ENCODE data around the gene ZNF853. TPM values are rescaled to one million over a fixed set of nuclear protein-coding genes. Genes with fewer than 3 reads are reported as not detected.
"Not testable (repeated sequence)": the region's sequence is repeated elsewhere in the genome, so short reads cannot be mapped to it uniquely, and the experiment has no call there.

ZNF853 gene
- total and polyA plus RNA-seq, 10 of the 15 experiments (the other 5 are each of a cell fraction or from before 2014, with no cell fraction given), result 0.04 to 0.26 (median 0.05) TPM; not detected in 4

DNA sequence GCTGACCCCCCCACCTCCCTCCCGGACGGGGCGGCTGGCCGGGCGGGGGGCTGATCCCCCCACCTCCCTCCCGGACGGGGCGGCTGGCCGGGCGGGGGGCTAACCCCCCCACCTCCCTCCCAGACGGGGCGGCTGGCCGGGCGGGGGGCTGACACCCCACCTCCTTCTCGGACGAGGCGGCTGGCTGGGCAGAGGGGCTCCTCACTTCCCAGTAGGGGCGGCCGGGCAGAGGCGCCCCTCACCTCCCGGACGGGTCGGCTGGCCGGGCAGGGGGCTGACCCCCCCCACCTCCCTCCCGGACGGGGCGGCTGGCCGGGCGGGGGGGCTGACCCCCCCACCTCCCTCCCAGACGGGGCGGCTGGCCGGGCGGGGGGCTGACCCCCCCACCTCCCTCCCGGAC, 55.4 kb downstream of the ZNF853 start:
- ATAC-seq; POLR2A ChIA-PET; H3K4me2 ChIP-seq (ENCODE audit: control insufficient read depth, insufficient read depth); H3K9ac ChIP-seq (ENCODE audit: control insufficient read depth, insufficient read depth, low read length); H3K36me3 ChIP-seq (ENCODE audit: control insufficient read depth in 2 of 2, insufficient read depth in 2 of 2, low read length in 1 of 2); H3K4me3 ChIP-seq; CTCF ChIA-PET; H3K27me3 ChIP-seq (replicated peaks in 1 of 2; ENCODE audit: control insufficient read depth in 2 of 2, insufficient read depth in 2 of 2, low read length in 1 of 2); intact Hi-C loops (cut with micrococcal nuclease; ENCODE audit: unreplicated experiment); BruUV-seq (replicated peaks); RAD21 ChIA-PET (ENCODE audit: unreplicated experiment); FAIRE-seq; in situ Hi-C loops (cut with MboI); H3K4me1 ChIP-seq (ENCODE audit: control insufficient read depth, insufficient read depth, low read length); H3K27ac ChIP-seq (ENCODE audit: control insufficient read depth, insufficient read depth); DNase-seq (ENCODE audit: low read depth, low spot score); SMC1A ChIA-PET (ENCODE audit: uncharacterized antibody, unreplicated experiment); H2AFZ ChIP-seq (ENCODE audit: control insufficient read depth, low read depth, low read length); H3K79me2 ChIP-seq (ENCODE audit: control insufficient read depth, insufficient read depth, low read length); H4K20me1 ChIP-seq (ENCODE audit: control insufficient read depth, insufficient read depth): not testable (repeated sequence)
- WGBS (ENCODE audit: insufficient coverage, insufficient replicate concordance, low lambda C conversion rate, missing lambda C conversion rate), result no CpG with 5 or more reads among the region's 34 CpGs
- peaks cover 19% of the 10 kb centered on the region; the same call in 2 of the 3 replicates for H3K9me3 ChIP-seq (replicated peaks; ENCODE audit: control insufficient read depth, insufficient read depth, low read length)

Other genes with a start within 250 kb of the ZNF853 start
Only the 7 nearest of the 10 such genes appear.
- 67.1 and 81.3 TPM in 2 replicates for gene KDELR2, start 131.5 kb upstream of the ZNF853 start, total RNA-seq (2014; rRNA removed)
- gene KDELR2, start 131.5 kb upstream of the ZNF853 start, total RNA-seq (2014; rRNA removed; fragmentation: Illumina TruSeq; extraction: Trizol), result 37.4 and 41.7 TPM in 2 replicates
- 64.7 and 70.9 TPM in 2 replicates for gene KDELR2, start 131.5 kb upstream of the ZNF853 start, total RNA-seq (2021)
- gene KDELR2, start 131.5 kb upstream of the ZNF853 start, polyA plus RNA-seq (2011; rRNA removed), result 58.8 and 67.5 TPM in 2 replicates
- 40.4 and 54.3 TPM in 2 replicates for gene KDELR2, start 131.5 kb upstream of the ZNF853 start, polyA plus RNA-seq (2014; fragmentation: Illumina TruSeq; extraction: Trizol)
- 10 to 100 TPM; 16.0 to 29.2 TPM for gene KDELR2, start 131.5 kb upstream of the ZNF853 start, polyA plus RNA-seq (2014; fragmentation: Nextera tagmentation; extraction: Ambion mirVana)
- 43.2 and 45.0 TPM in 2 replicates for gene KDELR2, start 131.5 kb upstream of the ZNF853 start, polyA plus RNA-seq (2014; rRNA removed)
- gene KDELR2, start 131.5 kb upstream of the ZNF853 start, polyA plus RNA-seq (2016; fragmentation: Nextera tagmentation; extraction: Ambion mirVana), result 100 to 1,000 TPM; 155 to 187 TPM
- 0.05 TPM in 1 of 2 replicates, not detected in the other for gene GRID2IP, start 64.1 kb upstream of the ZNF853 start, total RNA-seq (2014; rRNA removed)
- gene GRID2IP, start 64.1 kb upstream of the ZNF853 start, total RNA-seq (2014; rRNA removed; fragmentation: Illumina TruSeq; extraction: Trizol), result not detected in 2 replicates
- gene GRID2IP, start 64.1 kb upstream of the ZNF853 start, total RNA-seq (2021), result not detected in 2 replicates
- not detected in 2 replicates for gene GRID2IP, start 64.1 kb upstream of the ZNF853 start, polyA plus RNA-seq (2011; rRNA removed)
- not detected in 2 replicates for gene GRID2IP, start 64.1 kb upstream of the ZNF853 start, polyA plus RNA-seq (2014; fragmentation: Illumina TruSeq; extraction: Trizol)
- gene GRID2IP, start 64.1 kb upstream of the ZNF853 start, polyA plus RNA-seq (2014; fragmentation: Nextera tagmentation; extraction: Ambion mirVana), result not detected
- not detected in 2 replicates for gene GRID2IP, start 64.1 kb upstream of the ZNF853 start, polyA plus RNA-seq (2014; rRNA removed)
- not detected for gene GRID2IP, start 64.1 kb upstream of the ZNF853 start, polyA plus RNA-seq (2016; fragmentation: Nextera tagmentation; extraction: Ambion mirVana)
- 31.1 and 36.0 TPM in 2 replicates for gene ZDHHC4, start 38.2 kb upstream of the ZNF853 start, total RNA-seq (2014; rRNA removed)
- 30.6 and 31.2 TPM in 2 replicates for gene ZDHHC4, start 38.2 kb upstream of the ZNF853 start, total RNA-seq (2014; rRNA removed; fragmentation: Illumina TruSeq; extraction: Trizol)
- 31.8 and 34.0 TPM in 2 replicates for gene ZDHHC4, start 38.2 kb upstream of the ZNF853 start, total RNA-seq (2021)
- 63.2 and 74.3 TPM in 2 replicates for gene ZDHHC4, start 38.2 kb upstream of the ZNF853 start, polyA plus RNA-seq (2011; rRNA removed)
- 25.5 and 35.6 TPM in 2 replicates for gene ZDHHC4, start 38.2 kb upstream of the ZNF853 start, polyA plus RNA-seq (2014; fragmentation: Illumina TruSeq; extraction: Trizol)
- 10 to 100 TPM; 34.5 to 37.9 TPM for gene ZDHHC4, start 38.2 kb upstream of the ZNF853 start, polyA plus RNA-seq (2014; fragmentation: Nextera tagmentation; extraction: Ambion mirVana)
- 31.1 and 35.6 TPM in 2 replicates for gene ZDHHC4, start 38.2 kb upstream of the ZNF853 start, polyA plus RNA-seq (2014; rRNA removed)
- gene ZDHHC4, start 38.2 kb upstream of the ZNF853 start, polyA plus RNA-seq (2016; fragmentation: Nextera tagmentation; extraction: Ambion mirVana), result 10 to 100 TPM; 38.4 to 43.1 TPM
- gene INTS15, start 25.6 kb upstream of the ZNF853 start, total RNA-seq (2014; rRNA removed), result 25.4 and 28.9 TPM in 2 replicates
- 11.2 and 11.4 TPM in 2 replicates for gene INTS15, start 25.6 kb upstream of the ZNF853 start, total RNA-seq (2014; rRNA removed; fragmentation: Illumina TruSeq; extraction: Trizol)
- 25.4 and 28.2 TPM in 2 replicates for gene INTS15, start 25.6 kb upstream of the ZNF853 start, total RNA-seq (2021)
- 13.2 and 18.5 TPM in 2 replicates for gene INTS15, start 25.6 kb upstream of the ZNF853 start, polyA plus RNA-seq (2011; rRNA removed)
- gene INTS15, start 25.6 kb upstream of the ZNF853 start, polyA plus RNA-seq (2014; fragmentation: Illumina TruSeq; extraction: Trizol), result 25.3 and 27.2 TPM in 2 replicates
- gene INTS15, start 25.6 kb upstream of the ZNF853 start, polyA plus RNA-seq (2014; fragmentation: Nextera tagmentation; extraction: Ambion mirVana), result 1 to 10 TPM in 1 of 2 experiments, under 1 TPM in 1; 0.89 to 2.4 TPM
- 26.9 and 28.1 TPM in 2 replicates for gene INTS15, start 25.6 kb upstream of the ZNF853 start, polyA plus RNA-seq (2014; rRNA removed)
- 10 to 100 TPM; 14.9 to 15.1 TPM for gene INTS15, start 25.6 kb upstream of the ZNF853 start, polyA plus RNA-seq (2016; fragmentation: Nextera tagmentation; extraction: Ambion mirVana)
- 10.4 and 12.8 TPM in 2 replicates for gene ZNF316, start 21.7 kb downstream of the ZNF853 start, total RNA-seq (2014; rRNA removed)
- 4.3 and 5.4 TPM in 2 replicates for gene ZNF316, start 21.7 kb downstream of the ZNF853 start, total RNA-seq (2014; rRNA removed; fragmentation: Illumina TruSeq; extraction: Trizol)
- gene ZNF316, start 21.7 kb downstream of the ZNF853 start, total RNA-seq (2021), result 22.7 and 28.9 TPM in 2 replicates
- 12.5 and 13.8 TPM in 2 replicates for gene ZNF316, start 21.7 kb downstream of the ZNF853 start, polyA plus RNA-seq (2011; rRNA removed)
- 6.1 and 9.2 TPM in 2 replicates for gene ZNF316, start 21.7 kb downstream of the ZNF853 start, polyA plus RNA-seq (2014; fragmentation: Illumina TruSeq; extraction: Trizol)
- gene ZNF316, start 21.7 kb downstream of the ZNF853 start, polyA plus RNA-seq (2014; fragmentation: Nextera tagmentation; extraction: Ambion mirVana), result under 1 TPM; 0.03 to 0.26 TPM
- 15.1 and 19.3 TPM in 2 replicates for gene ZNF316, start 21.7 kb downstream of the ZNF853 start, polyA plus RNA-seq (2014; rRNA removed)
- 1 to 10 TPM in 1 of 2 experiments, under 1 TPM in 1; 0.30 to 1.1 TPM for gene ZNF316, start 21.7 kb downstream of the ZNF853 start, polyA plus RNA-seq (2016; fragmentation: Nextera tagmentation; extraction: Ambion mirVana)
- 17.4 and 18.6 TPM in 2 replicates for gene ZNF12, start 91.3 kb downstream of the ZNF853 start, total RNA-seq (2014; rRNA removed)
- gene ZNF12, start 91.3 kb downstream of the ZNF853 start, total RNA-seq (2014; rRNA removed; fragmentation: Illumina TruSeq; extraction: Trizol), result 17.3 and 19.2 TPM in 2 replicates
- 20.4 and 22.6 TPM in 2 replicates for gene ZNF12, start 91.3 kb downstream of the ZNF853 start, total RNA-seq (2021)
- gene ZNF12, start 91.3 kb downstream of the ZNF853 start, polyA plus RNA-seq (2011; rRNA removed), result 38.1 and 58.1 TPM in 2 replicates
- 17.8 and 18.1 TPM in 2 replicates for gene ZNF12, start 91.3 kb downstream of the ZNF853 start, polyA plus RNA-seq (2014; fragmentation: Illumina TruSeq; extraction: Trizol)
- 1 to 10 TPM; 6.7 to 7.2 TPM for gene ZNF12, start 91.3 kb downstream of the ZNF853 start, polyA plus RNA-seq (2014; fragmentation: Nextera tagmentation; extraction: Ambion mirVana)
- gene ZNF12, start 91.3 kb downstream of the ZNF853 start, polyA plus RNA-seq (2014; rRNA removed), result 11.4 and 16.2 TPM in 2 replicates
- 10 to 100 TPM in 1 of 2 experiments, 1 to 10 TPM in 1; 8.7 to 10.1 TPM for gene ZNF12, start 91.3 kb downstream of the ZNF853 start, polyA plus RNA-seq (2016; fragmentation: Nextera tagmentation; extraction: Ambion mirVana)
- gene RSPH10B2, start 138.5 kb downstream of the ZNF853 start, total RNA-seq (2014; rRNA removed), result 0.33 and 0.34 TPM in 2 replicates
- 0.05 and 0.18 TPM in 2 replicates for gene RSPH10B2, start 138.5 kb downstream of the ZNF853 start, total RNA-seq (2014; rRNA removed; fragmentation: Illumina TruSeq; extraction: Trizol)
- 0.21 TPM in 1 of 2 replicates, not detected in the other for gene RSPH10B2, start 138.5 kb downstream of the ZNF853 start, total RNA-seq (2021)
- gene RSPH10B2, start 138.5 kb downstream of the ZNF853 start, polyA plus RNA-seq (2011; rRNA removed), result 0.20 and 0.33 TPM in 2 replicates
- gene RSPH10B2, start 138.5 kb downstream of the ZNF853 start, polyA plus RNA-seq (2014; fragmentation: Illumina TruSeq; extraction: Trizol), result 0.04 TPM in 1 of 2 replicates, not detected in the other
- gene RSPH10B2, start 138.5 kb downstream of the ZNF853 start, polyA plus RNA-seq (2014; fragmentation: Nextera tagmentation; extraction: Ambion mirVana), result under 1 TPM in 1 of 2 experiments, not detected in 1; 0.07 TPM
- 0.09 TPM in 1 of 2 replicates, not detected in the other for gene RSPH10B2, start 138.5 kb downstream of the ZNF853 start, polyA plus RNA-seq (2014; rRNA removed)
- gene RSPH10B2, start 138.5 kb downstream of the ZNF853 start, polyA plus RNA-seq (2016; fragmentation: Nextera tagmentation; extraction: Ambion mirVana), result not detected